GM21576 (cell line): ENCODE results near the gene SLC40A1.

Experiments
- ATAC-seq: cut with Tn5 transposase; IDR thresholded peaks from one replicate; pipeline ENCODE4 v1.9.1; 2021; ENCODE audit warnings: mild to moderate bottlenecking, moderate library complexity; ENCODE audit not compliant: unreplicated experiment

SLC40A1 gene

DNA sequence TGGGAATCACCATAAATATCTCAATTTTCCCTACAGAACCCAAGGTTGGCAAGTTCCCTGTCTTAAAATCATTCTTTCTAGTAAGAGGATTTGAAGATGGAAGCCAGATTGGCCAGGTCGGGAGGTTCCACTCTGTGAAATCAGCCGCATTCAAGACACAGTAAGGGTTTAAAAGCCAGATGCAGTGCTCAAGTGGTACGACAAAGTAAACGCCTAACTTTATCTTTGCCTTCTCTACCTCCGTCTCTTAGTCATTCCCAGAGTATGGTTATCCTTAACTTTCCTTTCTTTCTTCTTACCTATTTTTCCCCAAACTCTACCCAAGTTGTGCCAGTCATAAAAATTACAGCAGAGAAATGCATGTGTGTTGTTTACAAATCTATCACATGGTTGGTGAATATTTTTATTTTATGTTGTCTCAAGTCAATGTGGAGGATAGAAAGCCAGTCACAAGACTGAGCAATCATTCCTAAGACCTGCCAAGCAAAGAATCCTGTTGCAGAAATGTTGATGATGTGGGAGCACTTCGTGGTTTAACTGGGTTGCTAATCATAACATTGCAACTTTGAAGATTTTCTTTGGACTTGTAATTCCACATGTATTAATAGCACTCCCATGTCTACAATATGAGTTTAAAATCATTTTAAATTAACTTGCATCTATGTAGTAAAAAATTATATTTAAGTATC, 62.6 kb downstream of the SLC40A1 start:
- ATAC-seq: no peak

DNA sequence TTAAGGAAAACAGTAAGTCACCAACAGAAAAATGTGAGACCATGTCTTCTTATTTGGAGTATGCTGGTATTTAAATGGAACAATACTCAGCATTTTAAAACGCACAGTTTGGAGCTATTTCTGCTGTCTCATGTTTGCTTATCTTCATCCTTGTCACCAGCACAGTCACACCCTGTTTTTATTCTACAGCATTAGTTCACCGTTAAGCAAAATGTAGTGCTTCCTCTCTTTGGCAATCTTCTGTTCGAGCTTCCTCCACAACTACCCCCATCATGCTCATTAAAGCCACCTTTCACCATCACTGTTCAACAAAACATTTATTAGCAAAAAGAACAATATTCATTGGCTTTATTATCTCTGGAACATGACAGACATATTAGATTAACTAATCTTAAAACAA, 64.0 kb downstream of the SLC40A1 start:
- ATAC-seq: no peak

DNA sequence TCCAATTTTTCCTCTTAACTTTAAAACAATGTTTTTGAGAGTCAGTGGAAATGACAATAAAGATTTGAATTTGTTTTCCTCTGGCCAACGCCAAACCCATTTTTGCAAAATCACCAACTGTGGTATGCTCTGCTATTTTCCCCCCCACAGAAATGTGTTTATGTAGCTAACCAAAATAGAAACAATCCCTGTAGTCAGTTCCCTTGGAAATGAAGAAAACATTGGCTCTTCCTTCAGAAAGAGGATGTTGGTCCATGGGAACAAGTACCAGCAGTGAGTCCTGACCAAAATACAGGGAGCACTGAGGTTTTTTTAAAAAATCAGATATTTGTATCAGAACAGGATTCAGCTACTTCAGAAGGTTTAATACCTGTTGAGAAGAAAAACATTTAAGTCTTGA, 65.3 kb downstream of the SLC40A1 start:
- no peak for ATAC-seq

DNA sequence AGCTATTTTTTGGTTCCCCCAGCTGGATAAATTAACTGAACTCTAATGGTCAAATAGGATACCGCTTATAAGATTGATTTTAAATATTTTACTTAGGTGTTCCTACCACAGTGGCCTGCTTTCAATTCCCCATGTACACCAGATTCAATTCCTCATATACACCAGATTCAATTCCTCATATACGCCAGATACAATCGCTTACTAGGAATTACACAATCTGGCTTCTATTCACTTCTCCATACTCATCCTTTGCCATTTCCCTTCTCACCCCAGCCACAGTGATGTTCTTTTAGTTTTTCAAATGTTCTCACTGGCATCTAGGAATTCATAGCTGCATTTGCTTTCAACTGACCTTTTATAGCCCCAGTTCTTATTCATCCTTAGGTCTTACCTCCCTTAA, 66.5 kb downstream of the SLC40A1 start:
- no peak for ATAC-seq

DNA sequence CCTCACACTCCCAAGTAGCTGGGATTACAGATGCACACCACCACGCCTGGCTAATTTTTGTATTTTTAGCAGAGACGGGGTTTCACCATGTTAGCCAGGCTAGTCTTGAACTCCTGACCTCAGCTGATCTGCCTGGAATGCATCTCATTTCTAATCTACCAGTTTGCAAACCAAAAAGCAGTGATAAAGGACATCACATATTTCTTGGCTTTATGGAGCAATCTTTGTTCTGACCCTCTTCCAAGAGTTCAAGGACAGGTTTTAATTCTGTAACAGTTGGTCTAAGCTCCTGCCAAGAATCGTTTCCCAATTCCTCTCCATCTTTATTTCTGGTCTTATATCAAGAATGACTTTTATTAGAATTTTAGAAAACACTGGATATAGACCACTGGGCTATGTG, 67.7 kb downstream of the SLC40A1 start:
- ATAC-seq: no peak

- ATAC-seq: no peak
Measured at GRCh38 chr2:189511960-189512319, 68.6 kb downstream of the SLC40A1 start.

DNA sequence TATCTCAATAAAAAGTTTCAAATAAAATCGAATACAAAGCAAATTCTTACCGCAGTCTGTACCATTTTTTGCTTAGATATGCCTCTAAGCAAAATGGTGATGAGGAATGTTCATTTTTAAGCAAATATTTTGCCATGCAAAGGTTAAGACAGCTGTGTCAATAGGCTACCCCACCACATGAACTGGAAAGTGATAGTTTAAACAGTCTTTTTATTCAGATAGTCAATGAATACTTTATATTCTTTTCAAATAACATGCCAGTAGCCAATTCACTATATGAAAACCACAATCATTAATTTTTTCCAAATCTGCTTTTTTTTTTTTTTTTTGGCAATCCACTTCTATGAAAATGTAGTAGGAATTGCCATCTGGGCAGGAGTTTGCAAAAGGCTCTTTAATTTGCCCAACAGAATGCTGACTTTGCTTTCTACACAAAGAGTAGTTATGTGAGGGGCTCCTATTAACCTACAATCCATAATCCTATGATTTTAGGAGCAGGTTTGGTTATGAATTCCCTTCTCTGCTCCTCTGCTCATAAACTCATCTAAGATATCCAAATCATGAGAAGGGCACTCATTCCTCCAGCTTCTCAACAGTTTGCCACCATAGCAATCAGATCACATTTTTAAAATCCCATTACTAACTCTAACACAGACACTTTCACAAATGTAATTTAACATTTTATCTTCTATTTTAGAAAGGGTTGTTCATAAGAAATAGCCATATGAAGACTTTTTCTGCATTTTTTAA, 69.2 kb downstream of the SLC40A1 start:
- ATAC-seq: no peak
